ENCODE data around the gene HOXC10.

GRCh38 chr12:54029529-54030441 is 44.8 kb downstream of the HOXC10 start:
- TF ChIP-seq CTCF (conservative IDR thresholded peaks at IDR 0.05 in 1 of 2, IDR thresholded peaks at IDR 0.05 in 1 of 2; ENCODE audit: extremely low read depth in 1 of 2, insufficient read depth in 1 of 2, low read depth in 1 of 2, low read length in 2 of 2) (no peak), EZH2 (IDR thresholded peaks at IDR 0.05; ENCODE audit: borderline replicate concordance, low read length) (no peak)

Measured in mammary epithelial cell (primary cell).